GF-D8 (cell line): ENCODE data around the gene MAN1A1.

Source experiments
- DNase-seq: peaks from one replicate; lab custom pipeline; 2025; lab: John Stamatoyannopoulos, UW

Gene MAN1A1

DNA sequence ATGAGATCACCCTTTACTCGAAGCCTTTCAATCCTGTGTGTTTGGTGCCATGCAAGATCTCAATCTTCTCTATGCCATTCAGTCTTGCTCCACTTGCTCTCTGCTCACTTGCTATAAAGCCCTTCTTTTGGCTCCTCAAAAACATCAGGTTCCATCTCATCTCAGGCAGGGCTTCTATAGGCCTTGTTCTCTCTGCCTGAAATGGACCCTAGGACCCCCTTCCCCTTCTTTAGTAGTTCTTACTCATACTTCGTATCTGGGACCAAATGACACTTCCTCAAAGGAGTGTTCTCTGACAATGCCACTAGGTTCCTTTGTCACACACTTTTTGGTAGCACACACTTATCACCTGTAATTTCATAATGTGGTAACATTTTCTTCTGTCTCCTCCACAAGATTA is 154.4 kb downstream of the MAN1A1 start:
- DNase-seq: no peak

- no peak for DNase-seq
These were observed 155.9 kb downstream of the MAN1A1 start for GRCh38 chr6:119193707-119194106.

- DNase-seq: no peak
These were observed 157.4 kb downstream of the MAN1A1 start for GRCh38 chr6:119192200-119192599.

DNA sequence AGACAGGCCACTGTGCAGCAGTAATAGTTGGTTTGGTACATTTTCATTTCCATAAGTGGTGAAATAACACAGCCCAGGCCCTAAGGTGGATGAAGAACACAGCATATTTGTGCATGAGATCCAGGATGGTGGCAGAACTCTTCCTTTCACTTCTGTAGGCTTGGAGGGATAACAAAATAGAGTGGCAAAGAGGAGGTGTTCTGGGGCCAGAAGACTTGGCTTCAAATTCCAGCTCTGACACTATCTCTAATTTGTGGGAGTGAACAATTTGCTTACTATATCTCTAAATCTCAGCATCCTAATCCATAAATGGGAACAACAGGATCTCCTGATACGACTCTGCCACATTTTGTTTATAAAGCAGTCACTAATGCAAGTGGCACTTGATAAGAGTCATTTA is 159.4 kb downstream of the MAN1A1 start:
- DNase-seq: no peak

- no peak for DNase-seq
These were observed 160.1 kb downstream of the MAN1A1 start for GRCh38 chr6:119189498-119189897.

DNA sequence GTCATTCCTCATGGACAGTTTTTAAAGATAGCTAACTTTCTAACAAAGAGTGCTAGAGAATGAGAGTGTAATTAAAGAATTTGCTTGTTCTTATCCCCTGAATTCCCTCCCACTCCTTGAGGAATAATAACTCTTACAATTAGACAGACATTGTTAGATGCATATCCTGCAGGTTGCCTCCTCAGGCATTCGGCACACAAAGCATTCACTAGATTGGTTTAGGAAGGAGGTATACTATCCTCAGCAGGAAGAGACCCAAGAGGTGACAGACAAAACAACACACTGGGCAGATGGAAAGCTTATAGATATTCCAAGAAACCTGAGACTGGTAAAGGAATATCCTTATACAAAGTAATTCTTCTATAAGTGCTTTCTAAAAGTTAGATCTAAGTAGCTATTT is 162.0 kb downstream of the MAN1A1 start:
- no peak for DNase-seq

GRCh38 chr6:119186490-119186889 is 163.1 kb downstream of the MAN1A1 start:
- no peak for DNase-seq

GRCh38 chr6:119184008-119184648 is 165.4 kb downstream of the MAN1A1 start:
- no peak for DNase-seq

GRCh38 chr6:119183457-119183856 is 166.1 kb downstream of the MAN1A1 start:
- no peak for DNase-seq

GRCh38 chr6:119182875-119183274 is 166.7 kb downstream of the MAN1A1 start:
- DNase-seq: no peak

DNA sequence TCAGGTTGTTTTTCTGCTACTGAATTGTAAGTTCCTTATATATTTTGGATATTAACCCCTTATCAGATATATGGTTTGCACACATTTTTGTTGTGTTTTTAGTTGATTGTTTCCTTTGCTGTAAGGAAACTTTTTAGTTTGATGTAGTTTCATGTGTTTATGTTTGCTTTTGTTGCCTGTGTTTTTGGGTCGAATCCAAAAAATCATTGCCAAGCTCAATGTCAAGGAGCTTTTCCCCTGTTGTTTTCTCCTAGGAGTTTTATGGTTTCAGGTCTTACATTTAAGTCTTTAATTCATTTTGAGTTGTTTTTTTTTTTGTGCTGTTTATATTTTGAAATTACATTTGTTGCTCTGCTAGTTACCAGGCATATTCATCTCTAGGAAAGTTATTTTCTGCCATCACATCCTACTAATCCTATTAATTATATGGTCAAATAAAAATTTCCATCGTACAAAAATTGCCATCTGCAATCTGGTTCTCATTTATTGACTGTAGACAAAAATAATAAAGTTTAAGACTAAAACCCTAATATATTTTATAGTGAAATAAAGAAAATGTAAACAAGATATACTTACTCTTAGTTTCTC is 167.3 kb downstream of the MAN1A1 start:
- no peak for DNase-seq

DNA sequence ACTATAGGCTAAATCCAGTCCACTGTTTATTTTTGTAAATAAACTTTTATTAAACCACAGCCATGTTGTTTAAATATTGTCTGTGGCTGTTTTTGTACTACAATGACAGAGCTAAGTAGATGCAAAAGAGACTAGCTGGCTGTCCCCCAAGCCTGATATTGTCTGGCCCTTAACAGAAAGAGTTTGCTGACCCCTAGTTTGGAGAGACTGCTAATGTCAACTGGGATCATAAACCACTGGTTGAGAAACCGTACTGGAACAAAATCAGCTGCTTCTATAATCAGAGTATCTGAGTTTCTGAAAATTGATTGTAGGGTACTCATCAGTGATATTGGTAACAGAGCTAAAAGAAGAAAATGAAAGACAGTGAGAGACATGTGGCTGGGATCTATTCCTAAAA is 168.5 kb downstream of the MAN1A1 start:
- no peak for DNase-seq

DNA sequence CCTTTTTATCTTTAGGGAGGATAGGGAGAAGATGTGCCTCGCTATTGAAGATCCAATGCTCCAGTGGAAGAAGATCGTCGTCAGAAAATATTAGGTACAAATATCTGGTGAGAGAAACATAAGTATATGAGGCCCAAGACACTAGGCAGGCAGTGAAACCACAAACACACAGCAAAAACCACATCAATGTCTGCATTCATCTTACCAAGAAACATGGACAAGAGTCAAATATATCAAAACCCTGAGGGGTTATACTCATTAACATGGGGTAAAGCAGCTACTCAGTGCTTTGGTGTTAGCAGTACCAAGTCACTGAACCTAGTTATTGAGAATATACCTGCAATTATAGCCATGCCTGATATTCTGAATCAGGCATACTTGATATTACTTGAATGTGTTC is 169.7 kb downstream of the MAN1A1 start:
- no peak for DNase-seq

DNA sequence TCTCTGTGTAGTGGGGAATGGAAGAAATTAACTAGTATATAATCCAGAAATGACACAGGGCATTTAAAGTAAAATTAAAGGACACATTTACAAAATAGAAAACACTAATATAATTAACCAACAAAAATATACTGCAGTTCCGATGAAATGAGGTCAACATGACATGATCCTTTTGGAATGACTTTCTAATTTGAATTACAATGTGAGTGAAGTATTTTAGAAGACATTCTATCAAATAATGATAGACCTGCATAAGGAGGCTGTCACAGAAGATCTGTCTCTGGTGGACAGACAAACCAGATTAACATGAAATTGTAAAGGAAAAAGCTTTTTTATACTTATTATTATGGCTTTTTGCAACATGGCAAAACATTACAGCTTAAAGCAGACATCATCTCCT is 170.5 kb downstream of the MAN1A1 start:
- DNase-seq: no peak

- DNase-seq: no peak
These were observed 173.1 kb downstream of the MAN1A1 start for GRCh38 chr6:119176445-119176844.

DNA sequence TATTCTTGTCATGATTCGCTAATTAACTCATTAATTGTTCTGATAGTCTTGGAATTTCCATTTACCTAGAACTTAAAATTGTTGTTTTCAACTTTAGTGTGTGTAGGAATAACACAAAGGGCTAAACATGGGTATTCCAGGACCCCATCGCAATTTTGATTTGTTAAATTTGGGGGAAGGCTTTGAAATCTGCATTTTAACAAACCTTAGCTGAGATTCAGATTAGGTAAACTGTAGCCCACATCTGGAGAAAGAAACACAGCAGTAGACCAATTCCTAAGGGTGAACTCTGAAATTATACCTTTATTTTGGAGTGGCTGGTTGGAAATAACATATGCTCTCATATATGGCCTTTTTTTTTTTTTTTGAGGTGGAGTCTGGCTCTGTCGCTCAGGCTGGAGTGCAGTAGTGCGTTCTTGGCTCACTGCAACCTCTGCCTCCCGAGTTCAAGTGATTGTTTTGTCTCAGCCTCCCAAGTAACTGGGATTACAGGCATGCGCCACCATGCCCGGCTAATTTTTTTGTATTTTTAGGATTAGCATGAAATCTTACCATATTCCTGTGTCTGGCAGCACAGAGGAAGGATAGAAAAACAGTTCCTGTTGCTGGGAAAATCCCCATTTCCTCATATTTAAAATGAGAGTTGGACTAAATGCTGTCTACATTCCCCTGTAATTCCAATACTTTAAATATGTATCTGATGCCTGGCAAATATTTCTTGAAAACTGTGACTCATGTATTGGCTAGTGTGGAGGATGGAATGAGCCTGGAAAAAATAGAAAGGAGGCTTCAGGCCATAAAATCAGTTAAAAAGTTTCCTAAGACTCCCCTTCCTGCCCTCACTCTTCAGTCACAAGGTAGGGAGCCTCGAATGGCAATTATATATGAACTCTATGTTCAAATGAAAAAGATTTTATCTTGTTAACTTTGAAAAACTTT is 174.4 kb downstream of the MAN1A1 start:
- DNase-seq: no peak

- DNase-seq: no peak
These were observed 175.5 kb downstream of the MAN1A1 start for GRCh38 chr6:119174085-119174445.

- no peak for DNase-seq
These were observed 176.1 kb downstream of the MAN1A1 start for GRCh38 chr6:119173249-119174084.

GRCh38 chr6:119172824-119173223 is 176.7 kb downstream of the MAN1A1 start:
- no peak for DNase-seq

GRCh38 chr6:119171864-119172588 is 177.5 kb downstream of the MAN1A1 start:
- DNase-seq: no peak

- DNase-seq: no peak
These were observed 178.3 kb downstream of the MAN1A1 start for GRCh38 chr6:119171088-119171841.
